Duodenal mucosa (tissue), 2 donors: Measurements from ENCODE around the gene ULK4.

Source experiments
- H3K27ac ChIP-seq: one replicate; pipeline ENCODE4 v1.7.0; 2013; ENCODE audit warnings: low read depth, low read length
- H3K27me3 ChIP-seq, 2 donors: one replicate each; pipeline ENCODE4 v1.7.0; 2013; ENCODE audit warnings: low read length in 2 of 2, control low read depth in 1 of 2; ENCODE audit not compliant: insufficient read depth in 2 of 2, control insufficient read depth in 1 of 2
- H3K36me3 ChIP-seq, 2 donors: one replicate each; pipeline ENCODE4 v1.7.0; 2013; ENCODE audit warnings: low read length in 2 of 2, control low read depth in 1 of 2; ENCODE audit not compliant: insufficient read depth in 2 of 2, control insufficient read depth in 1 of 2
- H3K4me1 ChIP-seq, 2 donors: one replicate each; pipeline ENCODE4 v1.7.0; 2013; ENCODE audit warnings: low read length in 2 of 2, control low read depth in 1 of 2; ENCODE audit not compliant: insufficient read depth in 2 of 2, control insufficient read depth in 1 of 2
- H3K4me3 ChIP-seq, 2 donors: one replicate each; pipeline ENCODE4 v1.7.0; 2013; ENCODE audit warnings: low read length in 2 of 2, low read depth in 1 of 2
- H3K9ac ChIP-seq, 2 donors: one replicate each; pipeline ENCODE4 v1.7.0; 2013; ENCODE audit warnings: low read length in 2 of 2, low read depth in 1 of 2
- H3K9me3 ChIP-seq, 2 donors: one replicate each; pipeline ENCODE4 v1.7.0; 2013; ENCODE audit warnings: low read length in 2 of 2, control low read depth in 1 of 2; ENCODE audit not compliant: control insufficient read depth in 1 of 2

The ULK4 gene

DNA sequence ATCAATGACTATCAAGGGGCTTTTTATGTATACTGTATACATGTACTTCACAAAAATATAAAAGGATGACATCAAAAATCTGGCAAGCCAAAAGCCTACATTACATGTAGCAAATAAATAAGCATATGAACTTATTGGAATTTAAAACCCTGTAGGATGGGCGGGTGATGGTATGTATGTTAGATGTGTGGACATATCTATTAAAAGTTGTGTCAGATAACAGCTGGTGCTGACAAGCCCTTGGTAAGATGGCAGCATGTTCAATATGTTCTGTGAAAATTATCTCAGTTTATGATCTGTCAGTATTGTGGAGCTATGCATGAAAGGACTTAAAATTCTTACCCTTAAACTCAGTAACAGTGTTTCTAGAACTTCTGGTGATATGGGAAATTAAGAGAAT lies 742.5 kb downstream of the ULK4 start:
- Histone ChIP-seq H3K9ac (no peak overlapping the region), H3K27ac (no peak overlapping the region), H3K27me3 (no peaks in the 10 kb centered on the region), H3K4me3 (no peak overlapping the region), H3K36me3 (peaks cover 5% of the 10 kb centered on the region in 2 donors), H3K4me1 (peaks cover 20 to 44% of the 10 kb centered on the region in 2 donors), H3K9me3 (no peaks in the 10 kb centered on the region)

GRCh38 chr3:41216993-41217392 lies 744.9 kb downstream of the ULK4 start:
- Histone ChIP-seq H3K27me3 (no peaks in the 10 kb centered on the region), H3K36me3 (no peaks in the 10 kb centered on the region), H3K9me3 (no peaks in the 10 kb centered on the region), H3K4me1 (peaks cover 26 to 52% of the 10 kb centered on the region in 2 donors), H3K27ac (no peak overlapping the region), H3K9ac (no peak overlapping the region), H3K4me3 (no peak overlapping the region)

DNA sequence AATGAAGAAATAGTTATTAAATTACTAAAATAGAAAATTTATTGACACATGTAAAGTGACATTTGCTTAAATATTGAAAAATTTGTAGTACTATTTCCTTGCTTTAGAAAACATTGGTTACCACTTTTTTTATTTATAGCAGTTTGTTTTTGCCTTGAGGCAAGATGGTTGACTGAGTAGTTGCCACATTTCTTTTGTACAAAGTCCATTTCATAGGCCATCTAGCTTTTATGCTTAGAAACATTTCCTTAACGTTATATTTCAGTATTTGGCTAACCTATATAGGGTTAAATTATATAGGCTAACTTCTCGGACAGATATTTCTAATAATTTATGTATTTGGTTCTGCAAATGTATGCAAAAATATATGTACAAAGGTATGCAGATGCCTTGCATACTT lies 745.5 kb downstream of the ULK4 start:
- H3K27me3 ChIP-seq, result no peaks in the 10 kb centered on the region
- H3K27ac ChIP-seq, result no peak overlapping the region
- H3K4me1 ChIP-seq, result peaks cover 21 to 47% of the 10 kb centered on the region in 2 donors
- no peaks in the 10 kb centered on the region for H3K36me3 ChIP-seq
- H3K4me3 ChIP-seq, result no peak overlapping the region
- no peak overlapping the region for H3K9ac ChIP-seq
- H3K9me3 ChIP-seq, result no peaks in the 10 kb centered on the region

DNA sequence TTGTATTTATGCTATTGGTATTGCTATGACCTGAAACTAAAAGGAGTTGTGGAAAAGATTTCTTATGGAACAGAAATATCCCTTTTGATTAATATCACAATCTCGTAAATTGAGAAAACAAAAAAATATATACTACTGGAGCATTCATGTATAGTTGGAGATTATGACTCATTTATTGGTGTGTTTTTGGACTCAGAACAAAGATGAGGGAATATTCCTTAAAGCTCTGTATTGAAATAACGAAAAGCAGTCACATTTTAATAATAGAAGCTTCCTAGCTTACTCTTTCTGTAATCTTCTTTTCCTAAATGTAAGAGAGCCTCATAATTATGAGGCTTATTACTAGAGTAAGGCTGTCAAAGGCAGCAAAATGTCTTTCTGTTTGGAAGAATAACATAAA lies 748.3 kb downstream of the ULK4 start:
- Histone ChIP-seq H3K27me3 (no peaks in the 10 kb centered on the region), H3K9me3 (no peaks in the 10 kb centered on the region), H3K27ac (no peak overlapping the region), H3K4me1 (peaks cover 14 to 45% of the 10 kb centered on the region in 2 donors), H3K4me3 (no peak overlapping the region), H3K36me3 (peaks cover 0 to 5% of the 10 kb centered on the region in 2 donors), H3K9ac (no peak overlapping the region)

GRCh38 chr3:41212088-41212487 lies 749.8 kb downstream of the ULK4 start:
- peaks cover 0 to 5% of the 10 kb centered on the region in 2 donors for H3K36me3 ChIP-seq
- H3K4me1 ChIP-seq, result peaks cover 22 to 48% of the 10 kb centered on the region in 2 donors
- no peak overlapping the region for H3K4me3 ChIP-seq
- H3K9me3 ChIP-seq, result no peaks in the 10 kb centered on the region
- H3K27me3 ChIP-seq, result no peaks in the 10 kb centered on the region
- H3K27ac ChIP-seq, result no peak overlapping the region
- no peak overlapping the region for H3K9ac ChIP-seq

DNA sequence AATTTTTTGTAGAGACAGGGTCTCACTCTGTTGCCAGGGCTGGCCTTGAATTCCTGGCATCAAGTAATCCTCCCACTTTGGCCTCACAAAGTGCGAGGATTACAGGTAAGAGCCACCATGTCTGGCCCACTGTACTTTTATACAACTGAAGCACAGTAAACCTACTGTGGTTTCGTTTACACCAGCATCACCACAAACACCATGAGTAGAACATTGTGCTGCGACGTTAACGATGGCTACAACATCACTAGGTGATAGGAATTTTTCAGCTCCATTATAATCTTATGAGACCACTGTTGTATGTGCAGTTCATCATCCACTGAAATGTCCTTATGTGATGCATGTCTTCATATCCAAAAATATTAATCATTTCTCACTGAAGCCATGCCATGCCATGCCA lies 750.9 kb downstream of the ULK4 start:
- Histone ChIP-seq H3K9me3 (no peaks in the 10 kb centered on the region), H3K9ac (no peak overlapping the region), H3K36me3 (peaks cover 0 to 5% of the 10 kb centered on the region in 2 donors), H3K4me1 (peaks cover 27 to 51% of the 10 kb centered on the region in 2 donors), H3K4me3 (no peak overlapping the region), H3K27me3 (no peaks in the 10 kb centered on the region), H3K27ac (no peak overlapping the region)

- H3K4me1 ChIP-seq, result peaks cover 27 to 57% of the 10 kb centered on the region in 2 donors
- no peak overlapping the region for H3K9ac ChIP-seq
- no peak overlapping the region for H3K4me3 ChIP-seq
- no peaks in the 10 kb centered on the region for H3K27me3 ChIP-seq
- no peaks in the 10 kb centered on the region for H3K9me3 ChIP-seq
- peaks cover 0 to 5% of the 10 kb centered on the region in 2 donors for H3K36me3 ChIP-seq
- H3K27ac ChIP-seq, result no peak overlapping the region
These were observed 752.3 kb downstream of the ULK4 start for GRCh38 chr3:41209646-41210045.

- Histone ChIP-seq H3K9me3 (no peaks in the 10 kb centered on the region), H3K4me1 (peaks cover 31 to 63% of the 10 kb centered on the region in 2 donors), H3K27ac (no peak overlapping the region), H3K36me3 (peaks cover 0 to 5% of the 10 kb centered on the region in 2 donors), H3K27me3 (no peaks in the 10 kb centered on the region), H3K4me3 (no peak overlapping the region), H3K9ac (no peak overlapping the region)
These were observed 753.2 kb downstream of the ULK4 start for GRCh38 chr3:41208507-41209220.

DNA sequence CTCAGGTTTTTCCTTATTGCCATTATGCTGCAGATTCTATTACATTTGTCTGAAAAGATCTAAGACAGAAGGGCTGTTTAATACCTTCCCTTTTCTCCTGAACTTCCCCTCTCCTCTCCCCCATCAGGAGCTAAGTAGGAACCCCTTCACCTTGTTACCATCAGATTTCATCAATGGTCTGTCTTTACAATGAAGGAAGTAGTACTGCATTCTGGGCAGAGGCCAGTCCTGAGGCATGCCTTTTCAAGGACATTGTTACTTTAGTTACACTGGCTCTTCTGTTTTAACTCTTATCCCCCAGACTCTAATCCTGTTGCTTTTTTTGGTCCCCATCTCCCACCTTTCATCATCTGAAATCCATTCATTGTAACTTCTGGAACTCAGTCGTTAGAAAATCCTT lies 754.5 kb downstream of the ULK4 start:
- no peaks in the 10 kb centered on the region for H3K27me3 ChIP-seq
- peaks cover 0 to 5% of the 10 kb centered on the region in 2 donors for H3K36me3 ChIP-seq
- no peak overlapping the region for H3K4me3 ChIP-seq
- peak overlapping the region in 1 of 2 donors; percentile 7 for H3K9ac ChIP-seq
- no peaks in the 10 kb centered on the region for H3K9me3 ChIP-seq
- H3K4me1 ChIP-seq, result peaks cover 35 to 61% of the 10 kb centered on the region in 2 donors
- no peak overlapping the region for H3K27ac ChIP-seq

DNA sequence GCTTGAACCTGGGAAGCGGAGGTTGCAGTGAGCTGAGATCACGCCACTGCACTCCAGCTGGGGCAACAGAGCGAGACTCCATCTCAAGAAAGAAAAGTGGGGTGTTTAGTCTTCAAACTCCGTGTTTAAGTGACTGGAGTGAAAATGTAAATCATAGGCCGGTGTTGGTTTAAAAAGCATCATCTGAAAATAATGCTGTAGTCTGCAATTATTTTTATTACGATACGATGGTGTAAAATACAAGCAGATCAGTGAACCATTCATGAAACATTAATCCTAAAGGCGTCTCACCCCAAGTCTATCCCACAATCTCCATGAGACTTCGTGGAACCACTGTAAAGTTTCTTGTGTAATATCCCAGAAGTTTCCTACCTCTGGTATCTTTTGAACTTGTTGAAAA lies 756.3 kb downstream of the ULK4 start:
- no peaks in the 10 kb centered on the region for H3K36me3 ChIP-seq
- no peaks in the 10 kb centered on the region for H3K27me3 ChIP-seq
- H3K9ac ChIP-seq, result no peak overlapping the region
- no peak overlapping the region for H3K27ac ChIP-seq
- H3K9me3 ChIP-seq, result no peaks in the 10 kb centered on the region
- H3K4me3 ChIP-seq, result no peak overlapping the region
- peaks cover 45 to 71% of the 10 kb centered on the region in 2 donors for H3K4me1 ChIP-seq
